AG09309 (cell line): ENCODE measurements around the gene SLC51A.

ENCODE experiments used
- DNase-seq: peaks from one replicate; pipeline ENCODE4 v3.0.0-alpha.2; 2010; ENCODE audit warnings: low read depth
- H3K4me3 ChIP-seq: 2 replicates; pipeline ENCODE4 v1.5.1; 2011; ENCODE audit warnings: mild to moderate bottlenecking, low read depth, low read length, moderate library complexity; ENCODE audit not compliant: control insufficient read depth
- TF ChIP-seq, protein P1 (sequence below): IDR thresholded peaks from 2 replicates; pipeline ENCODE4 v1.5.1; 2011; ENCODE audit warnings: mild to moderate bottlenecking, low read depth, low read length, inconsistent platforms; ENCODE audit not compliant: insufficient read depth, control insufficient read depth; ENCODE audit errors: missing control alignments

SLC51A gene

DNA sequence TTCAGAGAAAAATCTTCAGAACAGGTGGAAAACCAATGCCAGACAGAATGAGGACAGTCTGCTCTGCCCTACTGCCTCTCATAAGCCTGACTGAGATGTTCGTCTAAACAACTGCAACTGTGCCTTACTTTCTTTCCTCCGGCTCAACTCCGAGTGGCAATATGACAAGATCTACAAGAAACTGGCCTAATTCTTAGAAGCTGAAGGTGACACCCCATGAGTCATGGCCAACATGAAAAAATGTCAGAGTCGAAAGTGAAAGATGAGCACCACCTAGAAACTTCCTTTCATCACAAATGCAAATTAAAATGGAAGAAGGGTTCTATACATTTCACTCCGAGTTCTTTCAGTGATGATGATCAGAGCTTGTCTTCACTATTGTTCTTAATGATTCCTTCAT lies 58.3 kb downstream of the SLC51A start:
- TF ChIP-seq, protein P1, sequence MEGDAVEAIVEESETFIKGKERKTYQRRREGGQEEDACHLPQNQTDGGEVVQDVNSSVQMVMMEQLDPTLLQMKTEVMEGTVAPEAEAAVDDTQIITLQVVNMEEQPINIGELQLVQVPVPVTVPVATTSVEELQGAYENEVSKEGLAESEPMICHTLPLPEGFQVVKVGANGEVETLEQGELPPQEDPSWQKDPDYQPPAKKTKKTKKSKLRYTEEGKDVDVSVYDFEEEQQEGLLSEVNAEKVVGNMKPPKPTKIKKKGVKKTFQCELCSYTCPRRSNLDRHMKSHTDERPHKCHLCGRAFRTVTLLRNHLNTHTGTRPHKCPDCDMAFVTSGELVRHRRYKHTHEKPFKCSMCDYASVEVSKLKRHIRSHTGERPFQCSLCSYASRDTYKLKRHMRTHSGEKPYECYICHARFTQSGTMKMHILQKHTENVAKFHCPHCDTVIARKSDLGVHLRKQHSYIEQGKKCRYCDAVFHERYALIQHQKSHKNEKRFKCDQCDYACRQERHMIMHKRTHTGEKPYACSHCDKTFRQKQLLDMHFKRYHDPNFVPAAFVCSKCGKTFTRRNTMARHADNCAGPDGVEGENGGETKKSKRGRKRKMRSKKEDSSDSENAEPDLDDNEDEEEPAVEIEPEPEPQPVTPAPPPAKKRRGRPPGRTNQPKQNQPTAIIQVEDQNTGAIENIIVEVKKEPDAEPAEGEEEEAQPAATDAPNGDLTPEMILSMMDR: no peak
- DNase-seq: no peak
- H3K4me3 ChIP-seq: no peak overlapping the region

DNA sequence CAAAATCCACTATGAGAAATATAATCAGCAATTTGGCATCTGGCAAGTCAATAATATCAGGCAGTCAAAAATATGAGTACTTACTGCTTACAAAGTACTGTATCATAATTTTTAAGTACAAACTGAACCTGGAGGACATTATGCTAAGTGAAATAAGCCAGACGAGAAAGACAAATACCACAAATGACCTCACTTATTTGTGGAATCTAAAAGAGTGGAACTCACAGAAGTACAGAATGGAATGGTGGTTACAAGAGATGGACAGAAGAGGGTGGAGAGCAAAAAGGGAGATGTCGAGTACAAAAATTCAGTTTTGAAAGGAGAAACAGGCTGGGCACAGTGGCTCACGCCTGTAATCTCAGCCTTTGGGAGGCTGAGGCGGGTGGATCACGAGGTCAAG lies 58.8 kb downstream of the SLC51A start:
- DNase-seq: no peak
- H3K4me3 ChIP-seq: no peak overlapping the region
- TF ChIP-seq, protein P1: no peak

GRCh38 chr3:196280689-196281440 lies 64.5 kb downstream of the SLC51A start:
- no peak for DNase-seq
- TF ChIP-seq, protein P1: no peak
- H3K4me3 ChIP-seq: no peak overlapping the region

DNA sequence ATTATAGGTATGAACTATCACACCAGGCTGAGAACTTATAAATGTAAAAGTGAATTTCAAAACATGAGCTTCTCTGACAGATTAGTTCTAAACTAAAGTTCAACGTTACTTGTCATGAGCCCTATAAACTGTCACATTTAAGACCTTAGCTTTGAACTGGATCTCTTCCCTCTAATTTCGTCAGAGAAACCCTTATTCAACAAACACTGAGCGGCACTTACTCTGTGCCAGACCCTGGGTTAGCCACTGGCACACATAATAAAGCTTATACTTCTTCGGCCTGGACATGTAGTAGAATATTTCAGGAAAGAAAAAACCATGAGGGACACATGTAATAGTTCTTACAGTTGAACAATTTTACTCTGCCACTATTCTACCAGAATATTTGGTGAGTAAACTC lies 65.6 kb downstream of the SLC51A start:
- no peak overlapping the region for H3K4me3 ChIP-seq
- no peak for DNase-seq

More for the DNA sequence above, 65.6 kb downstream of the SLC51A start:
- TF ChIP-seq, protein P1: no peak
